ENCODE measurements around the gene FGF1.

DNA sequence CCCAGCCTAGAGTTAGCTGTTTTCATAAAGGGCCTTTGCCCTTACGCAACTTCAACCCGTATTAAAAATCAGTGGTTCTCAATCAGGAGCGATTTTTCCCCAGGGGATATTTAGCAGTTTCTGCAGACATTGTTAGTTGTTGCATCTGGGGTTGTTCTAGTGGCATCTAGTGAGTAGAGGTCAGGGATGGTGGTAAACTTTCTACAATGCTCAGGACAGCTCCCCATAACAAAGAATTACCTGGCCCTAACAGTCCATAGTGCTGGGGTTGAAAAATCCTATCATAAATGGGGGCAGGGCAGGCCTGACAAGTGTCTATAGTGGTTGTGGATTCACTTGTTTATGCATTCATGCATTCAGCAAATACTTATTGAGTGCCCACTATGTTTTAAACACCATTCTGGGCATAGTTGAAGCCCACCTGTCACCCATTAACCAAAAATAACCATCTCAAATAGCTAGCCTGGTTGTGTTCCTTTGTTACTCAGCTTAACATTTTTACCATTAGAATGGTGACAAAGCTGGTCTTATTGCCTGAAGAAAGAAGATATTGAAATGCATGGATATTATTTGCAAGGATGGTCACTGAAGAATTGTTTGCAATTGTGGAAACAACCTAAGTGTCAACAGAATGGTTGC, 15.9 kb upstream of the FGF1 start:
- TF ChIP-seq, protein P1, sequence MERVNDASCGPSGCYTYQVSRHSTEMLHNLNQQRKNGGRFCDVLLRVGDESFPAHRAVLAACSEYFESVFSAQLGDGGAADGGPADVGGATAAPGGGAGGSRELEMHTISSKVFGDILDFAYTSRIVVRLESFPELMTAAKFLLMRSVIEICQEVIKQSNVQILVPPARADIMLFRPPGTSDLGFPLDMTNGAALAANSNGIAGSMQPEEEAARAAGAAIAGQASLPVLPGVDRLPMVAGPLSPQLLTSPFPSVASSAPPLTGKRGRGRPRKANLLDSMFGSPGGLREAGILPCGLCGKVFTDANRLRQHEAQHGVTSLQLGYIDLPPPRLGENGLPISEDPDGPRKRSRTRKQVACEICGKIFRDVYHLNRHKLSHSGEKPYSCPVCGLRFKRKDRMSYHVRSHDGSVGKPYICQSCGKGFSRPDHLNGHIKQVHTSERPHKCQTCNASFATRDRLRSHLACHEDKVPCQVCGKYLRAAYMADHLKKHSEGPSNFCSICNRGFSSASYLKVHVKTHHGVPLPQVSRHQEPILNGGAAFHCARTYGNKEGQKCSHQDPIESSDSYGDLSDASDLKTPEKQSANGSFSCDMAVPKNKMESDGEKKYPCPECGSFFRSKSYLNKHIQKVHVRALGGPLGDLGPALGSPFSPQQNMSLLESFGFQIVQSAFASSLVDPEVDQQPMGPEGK (CRISPR knock-in tag; IDR thresholded peaks at IDR 0.05; ENCODE audit: borderline replicate concordance) = no peak
- TF ChIP-seq ZNF70 (CRISPR knock-in tag; IDR thresholded peaks at IDR 0.05) (no peak), ZNF565 (CRISPR knock-in tag; conservative IDR thresholded peaks at IDR 0.05; ENCODE audit: low read depth) (no peak), ZC3H10 (CRISPR knock-in tag; IDR thresholded peaks at IDR 0.05) (no peak), ARNTL (CRISPR knock-in tag; IDR thresholded peaks at IDR 0.05; ENCODE audit: borderline replicate concordance, low read depth) (no peak), ZFP3 (CRISPR knock-in tag; IDR thresholded peaks at IDR 0.05) (no peak)
- TF ChIP-seq, protein P2, sequence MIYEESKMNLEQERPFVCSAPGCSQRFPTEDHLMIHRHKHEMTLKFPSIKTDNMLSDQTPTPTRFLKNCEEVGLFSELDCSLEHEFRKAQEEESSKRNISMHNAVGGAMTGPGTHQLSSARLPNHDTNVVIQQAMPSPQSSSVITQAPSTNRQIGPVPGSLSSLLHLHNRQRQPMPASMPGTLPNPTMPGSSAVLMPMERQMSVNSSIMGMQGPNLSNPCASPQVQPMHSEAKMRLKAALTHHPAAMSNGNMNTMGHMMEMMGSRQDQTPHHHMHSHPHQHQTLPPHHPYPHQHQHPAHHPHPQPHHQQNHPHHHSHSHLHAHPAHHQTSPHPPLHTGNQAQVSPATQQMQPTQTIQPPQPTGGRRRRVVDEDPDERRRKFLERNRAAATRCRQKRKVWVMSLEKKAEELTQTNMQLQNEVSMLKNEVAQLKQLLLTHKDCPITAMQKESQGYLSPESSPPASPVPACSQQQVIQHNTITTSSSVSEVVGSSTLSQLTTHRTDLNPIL (CRISPR knock-in tag; IDR thresholded peaks at IDR 0.05; ENCODE audit: low read depth) = no peak
